SH-SY5Y (cell line): ENCODE results near the gene GLTP.

Experiments
- GATA2 ChIP-seq: IDR thresholded peaks from 2 replicates; pipeline ENCODE4 v1.6.1; 2011; ENCODE audit warnings: mild to moderate bottlenecking, low read depth, low read length
- GATA3 ChIP-seq: IDR thresholded peaks from 2 replicates; pipeline ENCODE4 v1.6.1; 2011; ENCODE audit warnings: low read depth, mild to moderate bottlenecking, low read length, moderate library complexity

DNA sequence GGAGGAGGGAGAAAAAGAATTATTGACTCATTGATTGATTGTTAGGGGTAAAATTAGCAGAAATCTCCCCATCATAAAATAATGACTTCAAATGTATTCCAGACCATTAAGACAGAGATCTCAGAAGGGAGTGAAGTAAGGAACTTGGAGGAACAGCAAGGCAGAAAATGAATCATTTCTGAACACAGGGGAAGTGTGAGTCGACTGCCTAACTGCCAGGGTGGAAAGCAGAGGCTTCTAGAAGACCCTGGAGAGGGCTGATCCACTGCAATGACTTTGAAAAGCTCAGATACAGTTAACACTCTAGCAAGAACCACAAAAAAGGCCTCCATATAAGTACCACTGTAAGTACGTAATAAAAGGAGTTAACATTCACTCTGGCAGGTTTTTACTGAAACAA lies 9.7 kb downstream of the GLTP start:
- TF ChIP-seq GATA2 (no peak), GATA3 (no peak)
